Measurements from ENCODE around the gene NCOA3.

Gene NCOA3

DNA sequence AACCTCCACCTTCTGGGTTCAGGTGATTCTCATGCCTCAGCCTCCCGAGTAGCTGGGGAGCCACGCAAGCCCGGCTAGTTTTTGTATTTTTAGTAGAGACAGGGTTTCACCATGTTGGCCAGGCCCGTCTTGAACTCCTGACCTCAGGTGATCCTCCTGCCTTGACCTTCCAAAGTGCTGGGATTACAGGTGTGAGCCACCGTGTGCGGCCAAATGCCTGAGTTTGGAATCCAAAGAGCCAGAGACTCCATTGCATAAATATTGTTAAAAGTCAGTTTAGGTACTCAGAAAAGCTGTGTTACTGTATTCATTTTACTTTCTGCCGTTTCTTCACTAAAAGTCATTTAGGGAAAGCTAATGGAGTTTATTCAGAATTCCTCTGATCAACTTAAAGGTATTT, 146.3 kb downstream of the NCOA3 start:
- DNase-seq, result no peak

DNA sequence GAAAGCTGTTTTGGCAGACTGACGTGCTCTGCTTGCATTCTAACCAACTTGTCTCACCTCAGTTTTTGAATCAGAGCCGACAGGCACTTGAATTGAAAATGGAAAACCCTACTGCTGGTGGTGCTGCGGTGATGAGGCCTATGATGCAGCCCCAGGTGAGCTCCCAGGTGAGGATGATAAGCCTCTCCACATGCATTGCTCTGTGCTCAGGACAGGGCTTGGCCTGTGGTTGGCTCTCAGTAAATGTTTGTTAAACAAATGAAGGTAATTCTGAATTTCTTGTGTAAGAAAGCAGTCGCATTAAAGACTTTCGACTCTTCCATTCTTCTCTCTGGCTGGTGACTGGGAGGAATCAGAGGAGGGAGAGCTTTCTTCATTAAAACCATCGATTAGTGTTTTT, 147.3 kb downstream of the NCOA3 start:
- DNase-seq, result no peak

DNA sequence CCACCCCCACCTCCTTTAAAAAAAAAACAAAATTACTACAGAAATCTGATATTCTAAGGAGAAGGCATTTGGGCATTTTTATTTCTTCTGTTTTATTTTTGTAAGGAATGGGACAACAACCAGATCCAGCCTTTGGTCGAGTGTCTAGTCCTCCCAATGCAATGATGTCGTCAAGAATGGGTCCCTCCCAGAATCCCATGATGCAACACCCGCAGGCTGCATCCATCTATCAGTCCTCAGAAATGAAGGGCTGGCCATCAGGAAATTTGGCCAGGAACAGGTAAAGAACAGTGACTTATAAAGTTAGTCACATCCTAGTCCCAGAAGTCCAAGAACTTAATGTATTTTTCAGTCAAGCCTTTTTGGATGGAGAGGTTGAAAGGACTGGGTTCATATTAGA, 150.6 kb downstream of the NCOA3 start:
- DNase-seq, result no peak

DNA sequence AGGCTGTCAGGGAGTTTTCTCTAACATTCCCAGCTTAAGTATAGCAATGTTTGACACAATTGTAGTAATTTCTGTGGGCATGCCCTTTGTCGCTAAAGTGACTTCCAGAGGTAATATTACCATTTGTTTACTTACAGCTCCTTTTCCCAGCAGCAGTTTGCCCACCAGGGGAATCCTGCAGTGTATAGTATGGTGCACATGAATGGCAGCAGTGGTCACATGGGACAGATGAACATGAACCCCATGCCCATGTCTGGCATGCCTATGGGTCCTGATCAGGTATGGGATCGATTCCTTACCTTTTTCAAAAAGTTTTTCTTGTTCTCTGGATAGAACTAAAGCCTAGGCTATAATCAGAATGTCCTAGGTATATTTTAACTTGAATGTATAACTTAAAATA, 151.1 kb downstream of the NCOA3 start:
- no peak for DNase-seq

DNA sequence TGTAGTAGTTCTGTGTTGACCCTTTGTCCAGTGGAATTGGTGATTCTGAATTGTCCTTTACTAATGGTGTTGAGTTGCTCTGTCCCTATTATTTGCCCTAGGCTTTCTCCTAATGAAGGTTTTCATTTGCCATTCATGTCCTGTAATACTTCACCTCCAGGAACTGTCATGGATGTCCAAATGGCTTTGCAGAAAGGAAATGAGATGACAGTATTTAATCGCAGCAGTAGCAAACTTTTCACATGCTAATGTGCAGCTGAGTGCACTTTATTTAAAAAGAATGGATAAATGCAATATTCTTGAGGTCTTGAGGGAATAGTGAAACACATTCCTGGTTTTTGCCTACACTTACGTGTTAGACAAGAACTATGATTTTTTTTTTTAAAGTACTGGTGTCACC, 152.2 kb downstream of the NCOA3 start:
- no peak for DNase-seq

DNA sequence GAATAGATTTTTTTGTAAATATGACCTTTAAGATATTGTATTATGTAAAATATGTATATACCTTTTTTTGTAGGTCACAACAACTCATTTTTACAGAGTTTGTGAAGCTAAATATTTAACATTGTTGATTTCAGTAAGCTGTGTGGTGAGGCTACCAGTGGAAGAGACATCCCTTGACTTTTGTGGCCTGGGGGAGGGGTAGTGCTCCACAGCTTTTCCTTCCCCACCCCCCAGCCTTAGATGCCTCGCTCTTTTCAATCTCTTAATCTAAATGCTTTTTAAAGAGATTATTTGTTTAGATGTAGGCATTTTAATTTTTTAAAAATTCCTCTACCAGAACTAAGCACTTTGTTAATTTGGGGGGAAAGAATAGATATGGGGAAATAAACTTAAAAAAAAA, 152.7 kb downstream of the NCOA3 start:
- DNase-seq, result no peak

DNA sequence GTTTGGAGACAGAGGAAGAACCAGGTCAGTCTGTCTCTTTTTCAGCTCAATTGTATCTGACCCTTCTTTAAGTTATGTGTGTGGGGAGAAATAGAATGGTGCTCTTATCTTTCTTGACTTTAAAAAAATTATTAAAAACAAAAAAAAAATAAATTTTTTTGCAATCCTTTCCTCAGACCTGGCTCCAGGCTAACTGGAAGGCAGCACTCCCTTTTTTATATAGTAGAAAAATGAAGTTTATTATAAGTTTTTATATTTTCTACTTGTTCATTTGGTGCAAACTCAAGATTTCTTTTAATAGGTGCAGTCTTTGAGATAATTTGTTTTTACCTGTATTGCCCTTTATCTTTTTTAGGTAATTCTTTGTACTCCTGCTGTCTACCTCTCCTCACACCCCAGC, 153.9 kb downstream of the NCOA3 start:
- no peak for DNase-seq

DNA sequence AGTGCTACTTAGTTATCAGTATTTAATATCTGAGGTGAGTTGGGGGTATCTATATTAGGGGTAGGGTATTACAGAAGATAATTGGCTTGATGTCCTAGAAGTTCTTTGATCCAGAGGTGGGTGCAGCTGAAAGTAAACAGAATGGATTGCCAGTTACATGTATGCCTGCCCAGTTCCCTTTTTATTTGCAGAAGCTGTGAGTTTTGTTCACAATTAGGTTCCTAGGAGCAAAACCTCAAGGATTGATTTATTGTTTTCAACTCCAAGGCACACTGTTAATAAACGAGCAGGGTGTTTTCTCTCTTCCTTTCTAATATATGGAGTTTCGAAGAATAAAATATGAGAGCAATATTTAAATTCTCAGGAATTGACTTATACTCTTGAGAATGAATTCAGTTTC, 154.6 kb downstream of the NCOA3 start:
- no peak for DNase-seq

DNA sequence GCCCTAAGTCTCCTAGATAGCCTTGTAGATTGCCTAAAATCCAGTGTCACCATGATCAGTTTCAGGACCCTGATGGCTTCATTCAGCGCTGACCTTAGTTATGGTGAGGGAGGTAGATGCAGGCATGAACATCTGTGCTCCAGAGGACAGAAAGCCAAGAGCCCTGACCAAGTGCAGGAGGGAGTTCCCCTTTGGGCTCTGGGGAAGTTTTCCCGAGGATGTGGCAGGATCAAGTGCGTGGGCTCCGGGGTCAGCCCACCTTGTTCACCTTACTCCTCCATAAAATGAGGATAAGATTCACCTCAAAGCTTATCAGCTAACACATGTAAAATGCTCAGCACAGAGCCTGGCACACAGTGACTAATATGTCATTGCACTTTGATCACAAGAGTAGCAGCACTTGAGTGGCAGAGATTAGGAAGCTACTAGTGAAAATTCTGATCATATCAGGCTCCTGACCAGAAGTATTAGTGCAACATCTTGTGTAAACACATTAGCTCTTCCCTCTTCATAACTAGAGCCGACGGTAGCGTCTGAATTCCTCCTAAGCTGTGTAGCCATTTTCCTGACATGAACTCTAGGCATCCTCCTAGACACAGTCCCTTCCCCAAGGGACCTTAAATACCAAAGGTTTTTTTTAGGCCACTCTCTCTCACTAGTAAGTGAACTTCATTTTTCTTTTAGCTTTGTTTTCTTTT, 158.4 kb downstream of the NCOA3 start:
- DNase-seq, result no peak

DNA sequence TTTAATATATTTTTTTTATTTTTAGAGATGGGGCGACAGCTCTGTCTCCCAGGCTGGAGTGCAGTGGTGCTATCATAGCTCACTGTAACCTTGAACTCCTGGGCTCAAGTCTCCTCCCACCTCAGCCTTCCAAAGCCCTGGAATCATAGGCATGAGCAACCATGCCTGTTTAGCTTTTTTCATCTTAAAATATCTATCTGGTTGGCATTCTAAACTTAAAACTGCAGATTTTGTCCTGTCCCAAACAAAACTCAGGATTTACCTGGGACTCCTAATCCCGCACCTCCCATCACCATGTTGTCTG, 158.9 kb downstream of the NCOA3 start:
- DNase-seq, result no peak

DNA sequence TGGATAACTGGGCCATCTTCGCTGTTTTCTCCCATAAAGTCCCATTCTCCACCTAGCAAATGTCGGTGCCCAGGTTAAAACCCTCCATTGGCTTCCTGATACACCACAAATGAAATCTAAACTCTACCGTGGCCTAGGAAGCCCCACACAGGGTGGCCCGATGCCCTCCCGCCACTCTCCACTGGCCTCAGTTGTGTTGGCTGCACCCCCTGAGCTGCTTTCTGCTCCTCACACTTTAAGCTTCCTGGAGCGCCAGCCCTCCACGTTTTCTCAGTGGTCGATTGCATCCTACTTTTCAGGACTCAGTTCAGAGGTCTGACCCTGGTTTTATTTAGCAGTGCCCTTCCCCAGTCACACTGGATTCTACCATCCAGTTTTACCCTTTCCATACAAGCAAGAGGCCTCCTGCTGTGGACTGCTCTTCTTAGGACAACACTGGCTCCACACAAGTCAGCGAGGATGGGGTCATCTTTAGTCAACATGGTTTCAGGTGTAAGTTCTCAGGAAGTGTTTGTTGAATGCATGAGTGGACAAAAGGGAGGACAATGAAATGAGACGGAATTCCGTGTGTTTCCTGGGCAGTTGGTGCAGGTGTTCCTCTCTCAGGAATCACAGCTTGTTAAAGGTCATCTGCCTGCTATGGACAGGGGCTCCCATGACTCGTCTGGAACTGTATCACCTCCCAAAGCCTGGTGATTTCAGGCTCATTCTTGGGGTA, 159.5 kb downstream of the NCOA3 start:
- DNase-seq, result no peak

DNA sequence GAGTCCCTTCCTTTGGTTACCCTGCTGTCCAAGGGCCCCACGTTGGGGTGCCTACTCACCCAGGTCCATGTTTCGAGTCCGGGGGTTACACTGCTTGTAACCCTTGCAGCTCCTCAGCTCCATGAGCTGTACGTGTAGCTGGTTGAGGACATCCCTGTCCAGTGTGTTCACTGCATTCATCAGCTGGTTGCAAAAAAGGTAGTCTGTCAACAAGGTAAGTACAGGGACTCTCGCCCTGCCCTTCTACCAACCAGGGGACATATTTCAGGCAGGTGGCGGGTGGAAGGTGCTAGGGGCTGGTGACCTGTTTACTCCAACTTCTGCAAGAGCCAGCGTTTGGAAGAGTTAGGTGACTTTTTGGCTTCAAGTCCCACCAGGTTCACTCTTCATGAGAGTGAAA, 160.0 kb downstream of the NCOA3 start:
- DNase-seq, result no peak

DNA sequence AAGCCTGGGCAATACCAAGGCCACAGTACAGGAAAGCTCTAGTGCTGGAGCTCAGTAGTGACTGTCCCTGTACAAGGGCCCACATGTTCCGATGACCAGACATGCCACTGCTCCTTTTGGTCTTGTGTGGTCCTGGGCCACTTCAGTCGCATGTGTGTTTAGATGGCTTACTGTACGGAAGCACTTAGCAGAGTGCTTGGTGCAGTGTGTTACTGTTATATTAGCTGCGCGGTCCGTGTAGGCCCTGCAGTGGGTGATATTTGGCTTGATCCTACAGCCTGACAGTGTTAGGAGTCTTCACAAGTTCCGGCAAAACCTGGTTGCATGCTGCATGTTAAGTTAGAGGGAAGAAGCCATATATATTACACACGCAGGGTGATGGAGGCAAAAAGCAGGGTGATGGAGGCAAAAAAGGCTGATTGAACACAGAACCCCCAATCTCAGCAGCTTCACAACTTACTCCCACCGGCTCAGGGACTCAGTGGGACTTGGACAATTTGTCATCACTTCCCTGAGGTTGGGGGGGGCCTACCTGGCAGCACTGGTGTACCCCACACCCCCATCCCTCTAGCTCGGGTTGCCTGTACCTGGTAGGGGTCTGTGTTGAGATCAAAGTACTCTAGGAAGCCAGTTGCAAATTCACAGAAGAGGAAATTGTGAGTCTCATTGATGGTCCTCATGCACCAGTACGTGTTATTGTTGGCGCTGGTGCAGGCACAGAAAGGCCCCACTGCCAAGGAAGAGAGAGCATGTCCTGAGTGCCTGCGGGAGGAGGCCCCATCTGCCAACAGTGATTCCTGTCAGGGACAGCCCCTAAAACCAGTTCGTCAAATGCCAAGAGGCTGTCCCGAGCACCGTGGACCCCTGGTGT, 161.0 kb downstream of the NCOA3 start:
- no peak for DNase-seq

DNA sequence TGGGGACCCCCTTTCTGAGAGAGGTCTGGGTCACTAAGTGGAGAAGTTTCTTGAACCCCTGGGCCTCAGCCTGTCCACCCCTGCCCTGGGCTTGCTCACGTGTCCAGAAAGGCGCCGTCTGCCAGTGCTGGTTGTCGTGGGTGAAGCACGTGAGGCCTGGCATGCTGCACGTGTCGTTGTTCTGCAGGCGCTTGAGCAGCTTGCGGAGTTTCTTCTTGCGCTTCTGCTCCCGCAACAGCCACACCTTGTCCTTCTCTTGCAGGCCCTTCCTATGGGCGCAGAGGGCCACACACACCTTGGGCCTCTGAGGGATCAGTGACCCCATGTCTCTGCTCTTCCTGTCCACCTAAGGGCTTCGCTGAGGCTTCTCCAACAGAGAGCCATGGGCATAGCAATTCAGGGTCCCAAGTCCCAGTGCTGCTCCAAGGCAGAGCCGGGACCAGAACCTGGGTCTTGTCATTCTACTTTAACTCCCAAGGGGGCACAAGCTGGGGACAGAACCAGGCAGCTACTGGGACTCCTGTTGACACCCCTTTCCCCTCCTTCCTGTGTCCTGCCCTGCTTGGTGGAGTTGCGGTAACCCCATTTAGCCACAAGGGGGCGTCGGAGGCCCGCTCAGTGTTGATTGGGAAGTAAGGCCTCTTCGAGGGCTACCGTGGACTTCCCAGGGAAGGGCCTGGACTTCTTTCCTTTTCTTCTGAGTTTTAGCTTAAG, 161.8 kb downstream of the NCOA3 start:
- peak; percentile 91 for DNase-seq

DNA sequence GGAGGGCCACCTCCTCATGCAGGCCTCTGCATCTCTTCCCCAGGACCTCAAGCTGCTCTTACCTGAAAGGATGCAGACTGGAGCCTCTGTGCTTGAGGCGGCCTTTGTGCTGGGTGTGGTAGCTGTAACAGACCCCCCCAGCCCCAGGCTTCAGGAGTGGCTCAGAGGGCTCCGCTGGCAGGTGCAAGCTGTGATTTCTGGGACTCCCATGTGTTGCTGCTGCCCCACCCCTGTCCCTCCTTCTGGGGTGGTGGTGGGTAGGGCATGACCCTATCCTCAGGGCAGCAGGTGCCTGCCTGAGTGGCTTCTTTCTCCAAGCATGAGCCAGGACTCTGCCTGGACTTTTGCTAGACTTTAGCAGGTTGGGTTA, 162.4 kb downstream of the NCOA3 start:
- no peak for DNase-seq

DNA sequence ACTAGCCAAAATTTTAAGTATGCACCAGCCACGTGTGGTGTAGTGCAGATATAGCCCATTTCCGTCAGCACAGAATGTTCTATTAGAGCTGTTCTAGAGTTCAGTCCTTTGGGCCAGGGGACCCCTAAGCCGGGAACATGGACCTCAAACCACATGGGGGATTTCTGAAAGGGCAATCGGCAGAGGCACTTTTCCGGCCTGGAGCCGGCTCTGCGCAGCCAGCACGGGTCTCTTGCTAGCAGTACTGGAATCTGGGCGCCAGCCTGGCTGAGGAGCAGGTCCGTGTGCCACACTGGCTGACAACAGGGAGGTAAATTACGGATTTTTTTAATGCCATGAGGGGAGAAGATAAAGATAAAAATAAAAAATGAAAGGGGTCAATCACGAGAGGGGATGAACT, 163.1 kb downstream of the NCOA3 start:
- DNase-seq, result no peak

DNA sequence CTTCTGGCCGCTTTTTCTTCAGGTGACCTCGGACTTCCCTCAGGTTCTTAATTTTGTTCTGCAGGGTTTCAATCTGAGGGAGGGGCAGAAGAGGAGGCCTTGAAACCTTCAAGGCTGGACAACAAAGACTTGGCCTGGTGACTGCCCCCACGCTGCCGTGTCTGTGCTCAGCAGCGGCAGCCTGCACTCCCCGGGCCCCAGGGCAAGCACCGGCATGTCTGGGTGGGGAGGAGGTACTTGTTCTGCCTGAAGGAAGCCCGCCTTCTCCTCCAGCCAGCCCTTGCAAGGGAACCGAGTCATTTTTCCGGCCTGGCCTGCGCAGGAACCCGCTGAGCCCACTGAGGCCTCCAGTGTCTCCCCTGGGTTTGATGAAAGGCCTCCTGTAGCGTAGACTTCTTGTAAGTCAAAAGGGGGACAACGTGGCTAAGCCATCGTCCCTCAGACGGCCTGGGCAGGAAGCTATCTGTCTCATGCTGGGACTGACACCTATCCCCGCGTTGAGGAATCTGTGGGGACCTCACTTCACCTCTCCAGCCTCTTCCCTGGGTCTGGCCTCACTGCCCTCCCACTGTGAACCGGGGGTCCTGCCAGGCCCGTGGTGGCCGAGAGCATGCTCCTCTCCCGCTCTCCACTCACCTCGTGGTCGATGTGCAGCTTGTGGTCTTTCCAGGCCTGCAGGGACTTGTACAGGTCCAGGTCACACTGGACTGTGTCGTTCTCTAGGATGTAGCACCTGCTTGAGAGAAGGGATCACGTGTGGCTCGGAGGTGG, 163.7 kb downstream of the NCOA3 start:
- DNase-seq, result peak; percentile 48

DNA sequence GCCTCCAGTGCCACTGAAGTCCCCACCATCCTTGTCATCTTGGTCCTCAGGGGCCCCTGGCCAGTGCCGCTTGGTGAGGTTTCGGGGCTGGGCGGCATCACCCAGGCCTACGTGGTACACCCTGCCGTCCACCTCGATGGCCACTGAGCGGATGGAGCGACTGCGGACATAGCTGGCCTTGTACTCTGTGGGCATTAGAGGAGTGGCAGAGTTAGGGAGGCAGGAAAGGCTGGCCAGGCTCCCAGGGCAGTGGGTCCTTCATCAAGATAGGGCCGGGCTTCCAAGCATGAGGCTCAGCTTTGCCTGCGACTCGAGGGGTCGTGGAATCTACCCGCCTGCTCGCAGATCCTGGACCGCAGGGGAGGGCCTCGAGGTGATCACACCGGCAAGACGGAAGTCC, 164.6 kb downstream of the NCOA3 start:
- peak; percentile 46 for DNase-seq

DNA sequence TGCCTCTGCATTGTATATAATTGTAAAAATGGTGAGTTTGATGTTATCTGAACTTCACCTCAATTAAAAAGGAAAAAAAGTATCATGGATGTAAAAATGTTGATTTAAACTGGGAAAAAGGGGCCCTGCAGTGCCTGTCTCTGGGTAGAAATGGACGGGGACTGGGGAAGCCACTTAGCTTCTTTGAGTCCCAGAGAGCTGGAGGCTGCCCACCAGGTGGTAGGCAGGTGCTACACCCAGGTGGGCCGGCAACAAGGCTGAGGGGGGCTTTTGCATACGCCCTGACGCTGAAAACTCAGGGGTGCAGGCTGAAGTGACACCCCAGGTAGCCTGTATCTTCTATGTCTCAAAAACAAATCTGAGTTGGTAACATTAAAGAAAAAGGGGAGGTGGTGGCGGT, 165.4 kb downstream of the NCOA3 start:
- peak; percentile 45 for DNase-seq

DNA sequence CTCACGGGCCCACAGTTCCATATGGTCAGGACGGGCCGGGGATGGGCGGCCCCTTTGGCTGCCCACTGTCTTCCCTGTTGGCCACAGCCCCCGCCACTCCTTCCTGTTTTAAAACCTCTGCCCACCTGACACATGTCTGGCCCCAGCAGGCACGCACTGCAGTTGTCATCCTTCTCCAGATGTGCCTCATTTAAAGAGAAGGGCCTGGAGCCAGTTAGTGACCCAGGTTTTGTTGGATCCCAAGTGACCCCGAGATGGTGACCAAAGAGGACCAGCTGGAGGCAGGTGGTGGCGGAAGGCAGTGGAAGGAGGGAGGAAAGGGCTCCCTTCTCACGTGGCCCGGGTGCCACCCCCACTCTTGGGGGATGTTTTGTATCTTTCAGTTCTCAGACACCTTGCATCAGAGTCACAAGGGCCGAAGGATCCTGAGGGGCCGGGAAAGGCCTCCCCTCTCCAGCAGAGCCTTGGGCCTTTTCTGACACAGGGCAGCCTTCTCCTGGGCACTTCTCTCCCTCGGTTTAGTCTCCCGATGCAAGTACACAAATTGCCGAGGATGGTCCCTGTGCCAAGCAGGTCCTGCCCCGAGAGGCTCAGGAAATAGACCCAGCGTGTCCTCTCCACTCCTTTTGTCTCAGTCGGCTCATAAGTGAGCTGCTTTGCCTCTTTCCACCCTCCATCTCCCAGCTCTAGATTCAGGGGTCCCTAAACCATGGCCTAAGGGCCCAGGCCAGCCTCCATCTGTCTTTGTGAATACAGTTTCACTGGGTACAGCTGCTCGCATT, 166.0 kb downstream of the NCOA3 start:
- peak; percentile 47 for DNase-seq

DNA sequence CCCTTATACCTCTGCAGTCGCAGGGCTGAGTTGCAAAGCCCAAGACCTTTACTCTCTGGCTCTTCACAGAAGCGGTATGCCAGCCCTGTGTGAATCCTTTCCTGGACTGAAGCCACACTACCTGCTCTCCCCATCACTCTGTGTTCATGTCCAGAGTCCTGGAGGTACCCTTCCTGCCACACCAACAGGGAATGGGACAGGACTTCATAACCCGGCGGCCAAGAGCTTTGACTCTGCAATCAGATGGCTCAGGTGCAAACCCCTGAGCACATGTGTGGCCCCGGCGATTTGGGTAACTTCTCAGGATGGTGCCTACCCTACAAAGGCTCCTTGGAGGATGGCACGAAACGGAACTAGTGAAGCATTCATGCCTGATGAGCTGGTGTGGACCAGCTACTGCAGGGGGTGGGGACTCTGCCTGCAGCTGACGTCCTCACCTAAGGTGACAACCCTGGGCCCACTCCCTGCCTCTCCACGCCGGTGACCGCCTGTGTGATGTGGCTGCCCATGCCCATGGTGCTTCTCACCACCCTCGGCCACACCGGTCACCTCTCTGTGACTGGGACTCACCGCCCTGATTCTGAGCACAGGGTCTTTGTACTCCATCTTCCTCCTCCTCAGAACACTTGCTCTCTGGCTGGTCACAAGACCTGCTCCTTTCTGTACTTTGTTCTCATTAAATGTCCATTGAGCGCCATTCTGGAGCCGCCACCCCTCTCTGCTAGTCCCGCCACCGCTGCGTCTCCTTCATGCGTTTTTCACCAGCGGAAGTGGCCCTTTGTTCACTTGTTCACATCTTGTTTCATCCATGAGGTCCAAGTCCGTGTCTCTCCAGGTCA, 166.8 kb downstream of the NCOA3 start:
- no peak for DNase-seq

Measured in activated CD8-positive, alpha-beta memory T cell treated with anti-CD3 and anti-CD28 coated beads, Interleukin-2, amount 50 U/mL, for 48 hours (primary cell).